Adrenal gland (tissue), 12 donors: ENCODE results near the gene NOX5. TPM values are rescaled to one million over a fixed set of nuclear protein-coding genes. Genes with fewer than 3 reads are reported as not detected.

Experiments used
- DNase-seq, 7 donors: peaks; one replicate each; pipeline ENCODE4 v3.0.0-alpha.2; 2019 to 2020
- H3K27ac ChIP-seq, 5 donors: fragments of 200-600 bp; sonication (generic) in 4 of 5; 1 replicate in 3 of 5; 2 replicates in 2 of 5; pipeline versions ENCODE4 v1.5.1 to v1.8.0; 2016 to 2020; ENCODE audit warnings: mild to moderate bottlenecking in 1 of 5
- H3K27me3 ChIP-seq: fragments of 200-600 bp; 2 replicates; pipeline ENCODE4 v1.8.0; 2021
- H3K36me3 ChIP-seq, 2 donors: fragments of 200-600 bp; replicated peaks in 1 of 2; 1 replicate in 1 of 2; 2 replicates in 1 of 2; pipeline versions ENCODE4 v1.5.1 to v1.8.0; 2018 to 2022
- H3K4me1 ChIP-seq, 2 donors: fragments of 200-600 bp; replicated peaks in 1 of 2; 1 replicate in 1 of 2; 2 replicates in 1 of 2; pipeline versions ENCODE4 v1.5.1 to v1.8.0; 2018 to 2021
- H3K4me3 ChIP-seq, 4 donors: fragments of 200-600 bp; sonication (generic) in 3 of 4; one replicate each; pipeline ENCODE4 v1.5.1; 2016 to 2018
- H3K9me3 ChIP-seq, 3 donors: fragments of 200-600 bp; sonication (generic) in 1 of 3; replicated peaks in 1 of 3; 1 replicate in 2 of 3; 2 replicates in 1 of 3; pipeline versions ENCODE4 v1.5.1 to v1.8.0; 2016 to 2021
- CTCF ChIP-seq, 6 experiments: fragments of 450-650 bp in 4 of 6; fragments of 200-600 bp in 2 of 6; sonication (generic) in 1 of 6; IDR thresholded peaks; 1 replicate in 5 of 6; 2 replicates in 1 of 6; pipeline versions ENCODE4 v1.5.1 to v1.8.0; 2016 to 2021; ENCODE audit warnings: antibody characterized with exemption in 6 of 6, mild to moderate bottlenecking in 2 of 6, moderate library complexity in 1 of 6
- POLR2A ChIP-seq, 2 donors: fragments of 450-650 bp; IDR thresholded peaks; one replicate each; pipeline ENCODE4 v1.6.1; 2017; ENCODE audit warnings: antibody characterized with exemption in 2 of 2, mild to moderate bottlenecking in 2 of 2, moderate library complexity in 1 of 2
- WGBS, 4 donors: extraction: QIAGEN DNeasy Blood & Tissue Kit in 2 of 4; methylation state at CpG; one replicate each; pipeline versions ENCODE4 v1.1.5 to v1.1.7; 2013 to 2017; 5-methylcytosine and 5-hydroxymethylcytosine counted together
- intact Hi-C, 2 donors: fragments of 100-400 bp; cut with DNase I; formaldehyde crosslinking; loops; one replicate each; pipeline versions ENCODE4 v1.14.1 to v1.15.0; 2022 to 2023
- polyA plus RNA-seq, 3 donors: library from polyadenylated mRNA; stranded (reverse); fragments of 200-250 nt in 2 of 3; fragments of 350-450 nt in 1 of 3; fragmentation: Illumina TruSeq in 1 of 3; extraction: RNeasy Lipid Tissue Mini Kit (QIAGEN cat#74804) in 1 of 3; gene quantifications; one replicate each; pipeline ENCODE4 v1.2.3, GENCODE V29; 2013 to 2014
- total RNA-seq, 9 donors: library from RNA; depleted of rRNA in 4 of 9; stranded (reverse); fragments of >200 nt in 4 of 9; fragments of 120-200 nt in 1 of 9; fragmentation: NEBNext Ultra II Directional in 1 of 9; extraction: Animal tissue kit (Norgen Biotek cat#: 25700) in 1 of 9; gene quantifications; one replicate each; pipeline versions ENCODE4 v1.1.0 to v1.2.4, GENCODE V29; 2013 to 2023
- donor health status: healthy with polysubstance abuse.
- donor health status: Bipolar disorder and iron deficiency.
- donor health status: DM: yes; HTN: yes; CAD: no.
- donor health status: DM: no; HTN: no; CAD: no.
- donor health status: DM: no; HTN: no; CAD: no.
- donor health status: DM: yes; HTN: yes; CAD: no.

NOX5 gene
- total and polyA plus RNA-seq, 12 donors: 0.06 to 1.4 (median 0.63) TPM

- TF ChIP-seq POLR2A (IDR thresholded peaks at IDR 0.05): no peak
- TF ChIP-seq CTCF (IDR thresholded peaks at IDR 0.05): no peak
- no peak overlapping the region for H3K27ac ChIP-seq
- intact Hi-C loops: loop anchor here in 1 of 2 donors (10.0 kb wide), 1 partner anchor 155 kb away; no protein-coding TSS in a partner anchor
- no peak for DNase-seq
- H3K27me3 ChIP-seq: no peaks in the 10 kb centered on the region
- peaks cover 0 to 5% of the 10 kb centered on the region in 2 donors for H3K4me1 ChIP-seq
- H3K36me3 ChIP-seq: no peaks in the 10 kb centered on the region
- H3K4me3 ChIP-seq: no peak overlapping the region
- WGBS, 4 donors: 83 to 91% (median 87%) methylated on average over 6 to 7 of the region's 7 CpGs
- H3K9me3 ChIP-seq: no peaks in the 10 kb centered on the region
Observed at GRCh38 chr15:69069996-69070395, 55.5 kb downstream of the NOX5 start.

- Histone ChIP-seq H3K27me3 (no peaks in the 10 kb centered on the region), H3K4me1 (peaks cover 0 to 8% of the 10 kb centered on the region in 2 donors), H3K9me3 (no peaks in the 10 kb centered on the region), H3K27ac (no peak overlapping the region), H3K4me3 (no peak overlapping the region), H3K36me3 (no peaks in the 10 kb centered on the region)
- no peak for TF ChIP-seq POLR2A (IDR thresholded peaks at IDR 0.05)
- TF ChIP-seq CTCF (IDR thresholded peaks at IDR 0.05): no peak
- intact Hi-C loops: no loop called here
- WGBS, 4 donors: 87 to 100% (median 92%) methylated on average over 1 of the region's 1 CpG
- no peak for DNase-seq
Observed at GRCh38 chr15:69070396-69070795, 55.9 kb downstream of the NOX5 start.

GRCh38 chr15:69071260-69071659, 56.8 kb downstream of the NOX5 start:
- H3K4me3 ChIP-seq: no peak overlapping the region
- 84 to 95% (median 91%) methylated on average over 5 of the region's 5 CpGs for WGBS, 4 donors
- H3K36me3 ChIP-seq: no peaks in the 10 kb centered on the region
- no peaks in the 10 kb centered on the region for H3K9me3 ChIP-seq
- peaks cover 0 to 8% of the 10 kb centered on the region in 2 donors for H3K4me1 ChIP-seq
- DNase-seq: no peak
- intact Hi-C loops: no loop called here
- H3K27me3 ChIP-seq: no peaks in the 10 kb centered on the region
- H3K27ac ChIP-seq: no peak overlapping the region
- TF ChIP-seq CTCF (IDR thresholded peaks at IDR 0.05) (no peak), POLR2A (IDR thresholded peaks at IDR 0.05) (no peak)

- no peaks in the 10 kb centered on the region for H3K36me3 ChIP-seq
- H3K27me3 ChIP-seq: no peaks in the 10 kb centered on the region
- WGBS, 4 donors: 92 to 100% (median 97%) methylated on average over 2 of the region's 2 CpGs
- intact Hi-C loops: no loop called here
- no peaks in the 10 kb centered on the region for H3K9me3 ChIP-seq
- TF ChIP-seq CTCF (IDR thresholded peaks at IDR 0.05) (no peak), POLR2A (IDR thresholded peaks at IDR 0.05) (no peak)
- no peak overlapping the region for H3K27ac ChIP-seq
- peaks cover 0 to 8% of the 10 kb centered on the region in 2 donors for H3K4me1 ChIP-seq
- no peak for DNase-seq
- no peak overlapping the region for H3K4me3 ChIP-seq
Observed at GRCh38 chr15:69072906-69073305, 58.4 kb downstream of the NOX5 start.
